ENCODE results near the gene TCHHL1.

Gene TCHHL1

DNA sequence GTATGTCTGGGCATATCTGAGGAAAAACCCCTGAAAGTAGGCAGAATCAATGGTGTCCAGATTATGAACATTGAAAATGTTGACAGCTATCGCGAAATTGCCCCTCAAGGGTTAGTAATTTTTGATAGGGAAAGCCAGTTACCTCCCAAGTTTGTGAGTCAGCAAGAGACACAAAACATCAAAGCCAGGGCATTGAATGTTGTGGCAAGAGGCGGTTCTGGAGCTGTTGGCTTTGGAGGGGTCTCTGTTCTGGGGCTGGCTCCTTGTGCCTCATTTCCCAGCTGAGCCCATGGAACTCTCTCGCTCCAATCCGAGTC lies 41.5 kb downstream of the TCHHL1 start:
- TF ChIP-seq, protein P1, sequence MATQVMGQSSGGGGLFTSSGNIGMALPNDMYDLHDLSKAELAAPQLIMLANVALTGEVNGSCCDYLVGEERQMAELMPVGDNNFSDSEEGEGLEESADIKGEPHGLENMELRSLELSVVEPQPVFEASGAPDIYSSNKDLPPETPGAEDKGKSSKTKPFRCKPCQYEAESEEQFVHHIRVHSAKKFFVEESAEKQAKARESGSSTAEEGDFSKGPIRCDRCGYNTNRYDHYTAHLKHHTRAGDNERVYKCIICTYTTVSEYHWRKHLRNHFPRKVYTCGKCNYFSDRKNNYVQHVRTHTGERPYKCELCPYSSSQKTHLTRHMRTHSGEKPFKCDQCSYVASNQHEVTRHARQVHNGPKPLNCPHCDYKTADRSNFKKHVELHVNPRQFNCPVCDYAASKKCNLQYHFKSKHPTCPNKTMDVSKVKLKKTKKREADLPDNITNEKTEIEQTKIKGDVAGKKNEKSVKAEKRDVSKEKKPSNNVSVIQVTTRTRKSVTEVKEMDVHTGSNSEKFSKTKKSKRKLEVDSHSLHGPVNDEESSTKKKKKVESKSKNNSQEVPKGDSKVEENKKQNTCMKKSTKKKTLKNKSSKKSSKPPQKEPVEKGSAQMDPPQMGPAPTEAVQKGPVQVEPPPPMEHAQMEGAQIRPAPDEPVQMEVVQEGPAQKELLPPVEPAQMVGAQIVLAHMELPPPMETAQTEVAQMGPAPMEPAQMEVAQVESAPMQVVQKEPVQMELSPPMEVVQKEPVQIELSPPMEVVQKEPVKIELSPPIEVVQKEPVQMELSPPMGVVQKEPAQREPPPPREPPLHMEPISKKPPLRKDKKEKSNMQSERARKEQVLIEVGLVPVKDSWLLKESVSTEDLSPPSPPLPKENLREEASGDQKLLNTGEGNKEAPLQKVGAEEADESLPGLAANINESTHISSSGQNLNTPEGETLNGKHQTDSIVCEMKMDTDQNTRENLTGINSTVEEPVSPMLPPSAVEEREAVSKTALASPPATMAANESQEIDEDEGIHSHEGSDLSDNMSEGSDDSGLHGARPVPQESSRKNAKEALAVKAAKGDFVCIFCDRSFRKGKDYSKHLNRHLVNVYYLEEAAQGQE (IDR thresholded peaks at IDR 0.05; ENCODE audit: insufficient read depth in 1 of 2, low read depth in 2 of 2, low read length in 2 of 2): no peak
- TF ChIP-seq SIN3A (IDR thresholded peaks at IDR 0.05; ENCODE audit: borderline replicate concordance, insufficient read depth, low read length) (no peak), POLR2AphosphoS5 (IDR thresholded peaks at IDR 0.05; ENCODE audit: low read depth, low read length) (no peak), TAF1 (IDR thresholded peaks at IDR 0.05; ENCODE audit: borderline replicate concordance, insufficient read depth, low read length) (no peak), FOXP2 (optimal IDR thresholded peaks at IDR 0.05; ENCODE audit: borderline replicate concordance, extremely low read depth, extremely low read length, insufficient read depth) (no peak)

DNA sequence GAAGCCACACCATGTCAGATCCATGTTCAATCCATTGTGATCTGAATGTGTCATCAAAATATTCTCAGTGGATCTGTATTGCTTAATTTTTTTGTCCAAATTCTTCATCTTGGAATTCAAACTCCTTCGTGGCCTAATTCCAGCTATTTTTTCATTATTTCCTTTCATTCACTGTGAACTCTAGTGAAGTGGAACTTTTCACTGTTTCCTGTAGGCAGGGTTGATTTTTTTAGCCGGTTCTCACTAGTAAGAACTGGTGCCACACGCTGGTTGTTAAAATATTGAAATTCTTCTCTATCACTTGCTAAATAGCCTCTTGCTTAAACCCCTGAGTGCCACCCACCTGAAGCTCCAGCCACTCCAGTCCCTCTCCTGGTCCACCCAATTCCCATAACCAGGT lies 44.5 kb downstream of the TCHHL1 start:
- TF ChIP-seq TAF1 (IDR thresholded peaks at IDR 0.05; ENCODE audit: borderline replicate concordance, insufficient read depth, low read length) (no peak), POLR2AphosphoS5 (IDR thresholded peaks at IDR 0.05; ENCODE audit: low read depth, low read length) (no peak), SIN3A (IDR thresholded peaks at IDR 0.05; ENCODE audit: borderline replicate concordance, insufficient read depth, low read length) (no peak), FOXP2 (optimal IDR thresholded peaks at IDR 0.05; ENCODE audit: borderline replicate concordance, extremely low read depth, extremely low read length, insufficient read depth) (no peak)
- TF ChIP-seq, protein P1 (IDR thresholded peaks at IDR 0.05; ENCODE audit: insufficient read depth in 1 of 2, low read depth in 2 of 2, low read length in 2 of 2): no peak

DNA sequence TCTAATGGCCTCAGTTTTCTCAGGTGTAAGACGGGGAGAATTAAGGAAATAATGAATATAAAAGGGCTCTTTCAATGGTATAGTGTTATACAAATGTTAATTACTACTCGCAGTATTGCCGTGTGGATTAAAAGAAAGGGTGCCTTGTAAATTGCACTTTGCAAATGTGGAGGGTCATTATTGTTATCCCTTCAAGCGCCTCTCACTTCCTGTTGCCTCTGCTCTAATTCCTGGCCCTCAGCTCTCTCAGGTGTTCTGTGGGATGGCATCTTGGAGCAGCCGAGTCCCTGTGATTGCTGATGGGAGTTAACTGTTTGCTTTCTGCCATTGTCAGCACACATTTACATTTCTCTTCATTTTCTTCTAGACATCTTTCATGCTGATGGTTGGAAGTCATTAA lies 45.0 kb downstream of the TCHHL1 start:
- TF ChIP-seq POLR2AphosphoS5 (IDR thresholded peaks at IDR 0.05; ENCODE audit: low read depth, low read length) (no peak), TAF1 (IDR thresholded peaks at IDR 0.05; ENCODE audit: borderline replicate concordance, insufficient read depth, low read length) (no peak), SIN3A (IDR thresholded peaks at IDR 0.05; ENCODE audit: borderline replicate concordance, insufficient read depth, low read length) (no peak), FOXP2 (optimal IDR thresholded peaks at IDR 0.05; ENCODE audit: borderline replicate concordance, extremely low read depth, extremely low read length, insufficient read depth) (no peak)
- TF ChIP-seq, protein P1 (IDR thresholded peaks at IDR 0.05; ENCODE audit: insufficient read depth in 1 of 2, low read depth in 2 of 2, low read length in 2 of 2): no peak

DNA sequence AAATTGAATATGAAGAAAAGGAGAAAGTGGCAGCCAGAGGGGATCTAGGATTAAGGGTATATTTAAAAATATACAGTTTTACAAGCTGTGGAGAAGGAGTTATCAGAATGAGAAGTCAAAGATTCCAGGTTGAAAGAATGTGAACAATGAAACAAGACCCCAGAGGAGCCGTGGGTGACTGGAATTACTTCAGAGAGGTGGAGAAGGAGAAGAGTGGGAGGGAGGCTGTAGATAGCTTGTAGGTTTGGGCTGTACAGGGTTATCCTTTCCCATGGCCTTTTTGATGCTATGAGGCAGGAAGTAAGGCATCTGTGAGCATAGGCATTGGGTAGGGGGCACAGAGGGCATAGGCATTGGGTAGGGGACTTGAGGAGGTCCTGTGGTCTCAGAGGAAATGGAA lies 46.8 kb downstream of the TCHHL1 start:
- TF ChIP-seq FOXP2 (optimal IDR thresholded peaks at IDR 0.05; ENCODE audit: borderline replicate concordance, extremely low read depth, extremely low read length, insufficient read depth): no peak
- TF ChIP-seq POLR2AphosphoS5 (IDR thresholded peaks at IDR 0.05; ENCODE audit: low read depth, low read length): no peak
- no peak for TF ChIP-seq TAF1 (IDR thresholded peaks at IDR 0.05; ENCODE audit: borderline replicate concordance, insufficient read depth, low read length)
- no peak for TF ChIP-seq SIN3A (IDR thresholded peaks at IDR 0.05; ENCODE audit: borderline replicate concordance, insufficient read depth, low read length)
- TF ChIP-seq, protein P1 (IDR thresholded peaks at IDR 0.05; ENCODE audit: insufficient read depth in 1 of 2, low read depth in 2 of 2, low read length in 2 of 2): no peak

DNA sequence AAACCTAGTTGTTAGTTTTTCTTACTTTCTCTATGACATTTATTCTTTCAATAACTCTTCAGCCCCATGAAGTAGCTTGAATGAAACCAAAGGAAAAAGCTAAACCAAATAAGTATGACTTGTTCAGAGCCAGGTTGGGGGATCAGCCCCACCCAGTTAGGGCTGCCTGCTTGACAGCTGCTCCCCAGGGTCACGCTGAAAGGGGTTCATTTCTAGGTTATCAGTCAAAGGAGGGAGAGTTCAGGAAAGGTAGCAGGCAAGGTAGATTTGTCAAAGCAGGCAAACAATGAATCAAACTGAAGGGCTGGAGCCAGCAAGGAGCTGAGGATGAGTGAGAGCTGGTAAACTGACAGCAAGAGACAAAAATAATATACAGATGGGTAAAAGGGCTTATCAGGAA lies 49.0 kb downstream of the TCHHL1 start:
- TF ChIP-seq, protein P1 (IDR thresholded peaks at IDR 0.05; ENCODE audit: insufficient read depth in 1 of 2, low read depth in 2 of 2, low read length in 2 of 2): no peak
- TF ChIP-seq SIN3A (IDR thresholded peaks at IDR 0.05; ENCODE audit: borderline replicate concordance, insufficient read depth, low read length) (no peak), POLR2AphosphoS5 (IDR thresholded peaks at IDR 0.05; ENCODE audit: low read depth, low read length) (no peak), FOXP2 (optimal IDR thresholded peaks at IDR 0.05; ENCODE audit: borderline replicate concordance, extremely low read depth, extremely low read length, insufficient read depth) (no peak), TAF1 (IDR thresholded peaks at IDR 0.05; ENCODE audit: borderline replicate concordance, insufficient read depth, low read length) (no peak)
